GM19463 (cell line): Measurements from ENCODE around the gene SIRT7.

Experiments
- ATAC-seq: cut with Tn5 transposase; IDR thresholded peaks from one replicate; pipeline ENCODE4 v1.9.1; 2021; ENCODE audit warnings: mild to moderate bottlenecking, moderate library complexity; ENCODE audit not compliant: unreplicated experiment

SIRT7 gene

GRCh38 chr17:81867170-81867990 lies 50.6 kb downstream of the SIRT7 start:
- no peak for ATAC-seq

DNA sequence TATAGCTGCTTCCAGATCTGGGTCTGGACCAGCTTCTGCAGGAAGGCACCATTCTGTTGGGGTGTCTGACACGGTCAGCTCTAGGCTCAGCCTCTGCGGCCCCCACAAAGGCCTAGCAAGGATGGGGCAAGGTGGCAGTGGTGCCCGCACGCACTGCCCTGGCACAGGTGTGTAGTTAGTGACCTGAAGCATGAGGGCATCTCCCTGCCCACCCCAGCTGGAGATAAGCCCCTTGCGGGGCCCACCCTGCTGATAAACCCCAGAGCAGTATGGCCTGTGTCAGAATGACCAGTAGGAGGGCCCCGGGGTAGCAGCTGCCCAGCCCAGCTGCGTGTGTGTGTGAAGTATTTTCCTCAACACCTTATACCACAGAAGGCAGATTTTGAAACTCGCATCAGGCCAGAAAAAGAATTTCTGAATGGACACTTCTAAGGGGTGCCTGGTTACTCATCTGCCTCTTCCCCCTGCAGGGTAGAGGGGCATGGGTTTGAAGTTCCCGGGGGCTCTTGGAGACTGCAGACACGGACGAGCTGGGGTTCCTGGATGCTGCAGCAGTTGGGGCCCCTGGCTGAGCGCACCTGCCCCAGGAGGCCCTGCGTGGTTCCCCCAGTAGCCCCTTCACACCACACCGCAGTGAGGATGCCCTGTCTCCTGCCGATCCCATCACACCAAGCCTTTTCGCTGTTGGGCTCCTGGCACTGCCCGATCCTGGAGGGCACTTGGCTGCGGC lies 51.4 kb downstream of the SIRT7 start:
- ATAC-seq, result no peak

GRCh38 chr17:81865733-81866439 lies 52.1 kb downstream of the SIRT7 start:
- no peak for ATAC-seq

DNA sequence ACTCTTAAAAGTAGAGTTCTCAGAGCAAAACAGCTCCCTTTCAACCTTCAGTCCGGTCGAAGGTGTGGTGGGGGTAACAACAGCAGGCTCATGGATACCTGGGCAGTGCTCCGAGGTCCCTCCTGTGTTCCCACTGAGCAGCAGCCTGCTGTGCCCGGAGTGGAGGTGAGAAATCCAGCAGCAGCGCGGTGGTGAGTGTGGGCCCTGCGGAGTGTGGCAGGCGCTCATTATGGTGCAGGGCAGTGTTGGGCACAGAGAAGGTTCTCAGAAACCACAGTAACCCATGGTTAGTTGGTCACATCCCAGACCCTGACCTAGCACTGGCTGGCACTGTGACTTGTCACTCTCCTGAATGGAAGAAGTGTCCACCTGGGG lies 52.6 kb downstream of the SIRT7 start:
- ATAC-seq, result no peak

GRCh38 chr17:81863833-81864768 lies 53.9 kb downstream of the SIRT7 start:
- no peak for ATAC-seq

GRCh38 chr17:81863123-81863675 lies 54.8 kb downstream of the SIRT7 start:
- no peak for ATAC-seq
